Measurements from ENCODE around the gene IQCM. TPM values are rescaled to one million over a fixed set of nuclear protein-coding genes. Genes with fewer than 3 reads are reported as not detected.

Gene IQCM
- total and polyA plus RNA-seq, 10 of the 15 experiments (the other 5 are each of a cell fraction or from before 2014, with no cell fraction given) = not detected

DNA sequence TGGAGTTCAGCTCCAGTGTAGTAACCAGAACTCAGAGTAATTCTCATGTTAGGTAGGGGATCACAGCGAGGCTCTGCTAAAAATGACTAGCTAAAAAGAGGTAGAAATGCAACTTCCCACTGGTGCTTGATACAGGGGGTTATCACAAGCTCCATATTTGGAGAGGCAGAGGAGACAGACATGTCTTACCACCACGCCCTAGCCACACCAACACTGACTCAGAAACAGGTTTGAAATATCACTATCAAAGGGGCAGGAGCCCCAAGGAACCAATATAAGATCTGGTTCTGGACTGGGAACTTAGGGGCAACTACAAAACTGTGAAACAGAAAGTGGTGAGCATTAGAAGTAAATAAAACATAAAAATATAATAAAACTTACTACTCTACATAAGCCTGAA is 62.9 kb downstream of the IQCM start (continued):
- TF ChIP-seq, protein P1, sequence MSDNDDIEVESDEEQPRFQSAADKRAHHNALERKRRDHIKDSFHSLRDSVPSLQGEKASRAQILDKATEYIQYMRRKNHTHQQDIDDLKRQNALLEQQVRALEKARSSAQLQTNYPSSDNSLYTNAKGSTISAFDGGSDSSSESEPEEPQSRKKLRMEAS (IDR thresholded peaks at IDR 0.05; ENCODE audit: low read depth, low read length) = no peak
- TF ChIP-seq NR2C2 (IDR thresholded peaks at IDR 0.05; ENCODE audit: borderline replicate concordance, control insufficient read depth, insufficient read length, low read depth) (no peak), PAX5 (IDR thresholded peaks at IDR 0.05; ENCODE audit: borderline replicate concordance, low read depth, low read length) (no peak)

DNA sequence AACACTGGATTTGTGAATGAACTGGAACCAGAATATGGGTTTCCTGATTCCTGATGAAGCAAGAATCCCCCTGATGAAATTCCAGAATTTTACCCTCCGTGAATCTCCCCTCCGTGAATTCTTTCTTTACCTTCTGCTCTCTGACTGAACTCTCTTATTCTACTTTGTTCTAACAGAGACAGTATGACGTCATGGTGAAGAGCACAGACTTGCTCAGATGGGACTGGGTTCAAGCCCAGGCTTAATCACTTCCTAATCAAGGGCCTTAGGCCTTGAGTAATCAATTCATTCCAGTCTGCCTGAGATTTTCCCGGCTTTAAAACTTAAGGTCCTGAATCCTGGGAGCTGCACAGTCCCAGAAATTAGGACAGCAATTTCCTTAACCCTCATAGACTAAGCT is 64.5 kb downstream of the IQCM start:
- POLR2A ChIA-PET = no interaction called here
- H3K9me3 ChIP-seq (replicated peaks; ENCODE audit: control insufficient read depth, insufficient read depth, low read length) = no peaks in the 10 kb centered on the region
- intact Hi-C loops (cut with micrococcal nuclease; ENCODE audit: unreplicated experiment) (no loop called here), in situ Hi-C loops (cut with MboI) (no loop called here)
- no TSS peak for BruUV-seq (replicated peaks)
- ATAC-seq (no peak), FAIRE-seq (no peak), DNase-seq (ENCODE audit: low read depth, low spot score) (no peak)
- H3K79me2 ChIP-seq (ENCODE audit: control insufficient read depth, insufficient read depth, low read length) = no peaks in the 10 kb centered on the region
- H4K20me1 ChIP-seq (ENCODE audit: control insufficient read depth, insufficient read depth) = no peaks in the 10 kb centered on the region
- H3K27ac ChIP-seq (ENCODE audit: control insufficient read depth, insufficient read depth) = no peak overlapping the region
- H3K9ac ChIP-seq (ENCODE audit: control insufficient read depth, insufficient read depth, low read length) = no peak overlapping the region
- no peak overlapping the region for H3K4me2 ChIP-seq (ENCODE audit: control insufficient read depth, insufficient read depth)
- WGBS (ENCODE audit: insufficient coverage, insufficient replicate concordance, low lambda C conversion rate, missing lambda C conversion rate) = 0% methylated on average over 4 of the region's 4 CpGs
- no peak overlapping the region for H2AFZ ChIP-seq (ENCODE audit: control insufficient read depth, low read depth, low read length)
- no peak overlapping the region for H3K4me3 ChIP-seq
- H3K27me3 ChIP-seq (replicated peaks in 1 of 2; ENCODE audit: control insufficient read depth in 2 of 2, insufficient read depth in 2 of 2, low read length in 1 of 2) = no peaks in the 10 kb centered on the region
- H3K36me3 ChIP-seq (ENCODE audit: control insufficient read depth in 2 of 2, insufficient read depth in 2 of 2, low read length in 1 of 2) = no peaks in the 10 kb centered on the region
- no peaks in the 10 kb centered on the region for H3K4me1 ChIP-seq (ENCODE audit: control insufficient read depth, insufficient read depth, low read length)
- CTCF ChIA-PET = no interaction called here
- RAD21 ChIA-PET (ENCODE audit: unreplicated experiment) = no interaction called here
- TF ChIP-seq NFYA (IDR thresholded peaks at IDR 0.05; ENCODE audit: borderline replicate concordance, low read depth, low read length) = no peak
- no peak for TF ChIP-seq CHD2 (IDR thresholded peaks at IDR 0.05; ENCODE audit: borderline replicate concordance, low read depth, low read length)
- TF ChIP-seq ZSCAN29 (IDR thresholded peaks at IDR 0.05) = no peak
- no peak for TF ChIP-seq NFXL1 (IDR thresholded peaks at IDR 0.05; ENCODE audit: borderline replicate concordance)
- TF ChIP-seq PML (IDR thresholded peaks at IDR 0.05; ENCODE audit: low read length) = no peak
- TF ChIP-seq, protein P2, sequence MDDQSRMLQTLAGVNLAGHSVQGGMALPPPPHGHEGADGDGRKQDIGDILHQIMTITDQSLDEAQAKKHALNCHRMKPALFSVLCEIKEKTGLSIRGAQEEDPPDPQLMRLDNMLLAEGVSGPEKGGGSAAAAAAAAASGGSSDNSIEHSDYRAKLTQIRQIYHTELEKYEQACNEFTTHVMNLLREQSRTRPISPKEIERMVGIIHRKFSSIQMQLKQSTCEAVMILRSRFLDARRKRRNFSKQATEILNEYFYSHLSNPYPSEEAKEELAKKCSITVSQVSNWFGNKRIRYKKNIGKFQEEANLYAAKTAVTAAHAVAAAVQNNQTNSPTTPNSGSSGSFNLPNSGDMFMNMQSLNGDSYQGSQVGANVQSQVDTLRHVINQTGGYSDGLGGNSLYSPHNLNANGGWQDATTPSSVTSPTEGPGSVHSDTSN (IDR thresholded peaks at IDR 0.05; ENCODE audit: insufficient replicate concordance, low read depth, low read length) = no peak
- TF ChIP-seq ATF7 (IDR thresholded peaks at IDR 0.05; ENCODE audit: low read depth) = peak; percentile 75
- SMC1A ChIA-PET (ENCODE audit: uncharacterized antibody, unreplicated experiment) = no interaction called here
